ENCODE results near the gene KLHL29.

KLHL29 gene

GRCh38 chr2:23423062-23423872 lies 38.3 kb downstream of the KLHL29 start:
- DNase-seq: no peak

DNA sequence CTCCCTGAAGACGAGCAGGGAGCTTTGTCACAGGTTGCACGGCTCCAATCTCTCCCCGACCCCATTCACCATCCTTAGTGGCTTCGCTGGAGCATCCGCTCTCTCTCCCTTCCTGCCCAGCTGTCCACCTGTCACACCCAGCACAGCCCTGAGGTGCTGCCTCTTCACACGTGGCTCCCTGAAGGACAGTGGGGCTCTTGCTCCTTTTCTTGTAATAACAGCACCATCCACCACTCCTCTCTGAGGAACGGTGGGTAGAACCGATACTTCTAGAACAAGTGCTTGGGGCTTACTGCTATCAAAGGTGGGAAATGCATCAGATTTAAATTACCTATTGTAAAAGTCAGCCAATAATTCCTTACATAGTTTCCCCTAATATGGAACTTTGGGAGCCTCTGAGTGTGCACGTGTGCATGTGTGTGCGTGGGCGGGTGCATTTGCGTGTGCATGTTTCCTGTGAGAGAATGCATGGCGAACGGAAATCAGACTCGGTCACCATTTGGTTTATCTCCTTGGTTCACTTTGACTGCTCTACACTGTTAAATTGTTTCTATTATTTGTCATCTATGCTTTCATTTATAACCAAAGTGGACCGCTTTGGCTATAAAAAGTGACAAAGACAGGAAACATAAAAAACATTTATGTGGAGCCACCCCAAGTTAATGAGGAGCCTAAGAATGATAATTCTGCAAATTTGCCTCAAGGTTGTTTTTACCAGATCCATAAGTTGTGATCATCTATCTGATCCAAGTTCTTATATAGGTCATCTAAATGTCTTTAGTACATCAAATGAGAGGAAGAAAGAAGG lies 39.1 kb downstream of the KLHL29 start:
- no peak for DNase-seq

- peak; percentile 49 for DNase-seq
Measured at GRCh38 chr2:23425338-23425871, 40.4 kb downstream of the KLHL29 start.

DNA sequence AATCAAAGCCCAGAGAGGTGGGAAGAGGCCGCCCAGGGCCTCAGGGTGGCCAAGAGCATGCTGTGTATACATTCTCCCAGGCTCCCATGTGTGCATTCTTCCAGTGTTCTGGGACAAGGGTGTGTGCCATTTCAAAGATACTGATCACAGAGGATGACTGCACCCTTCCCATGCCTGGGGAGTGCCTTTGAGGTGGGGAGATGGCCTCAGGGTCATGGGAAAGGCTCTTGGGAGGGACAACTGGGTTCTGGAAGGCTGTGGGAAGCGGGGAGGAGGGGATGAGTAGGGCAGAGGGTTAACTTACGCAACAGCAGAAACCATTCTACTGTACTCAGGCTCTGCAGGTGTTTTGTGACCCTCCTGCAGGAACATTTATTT lies 40.9 kb downstream of the KLHL29 start:
- no peak for DNase-seq

- no peak for DNase-seq
Measured at GRCh38 chr2:23426263-23426905, 41.4 kb downstream of the KLHL29 start.

- DNase-seq: no peak
Measured at GRCh38 chr2:23427350-23427749, 42.4 kb downstream of the KLHL29 start.

DNA sequence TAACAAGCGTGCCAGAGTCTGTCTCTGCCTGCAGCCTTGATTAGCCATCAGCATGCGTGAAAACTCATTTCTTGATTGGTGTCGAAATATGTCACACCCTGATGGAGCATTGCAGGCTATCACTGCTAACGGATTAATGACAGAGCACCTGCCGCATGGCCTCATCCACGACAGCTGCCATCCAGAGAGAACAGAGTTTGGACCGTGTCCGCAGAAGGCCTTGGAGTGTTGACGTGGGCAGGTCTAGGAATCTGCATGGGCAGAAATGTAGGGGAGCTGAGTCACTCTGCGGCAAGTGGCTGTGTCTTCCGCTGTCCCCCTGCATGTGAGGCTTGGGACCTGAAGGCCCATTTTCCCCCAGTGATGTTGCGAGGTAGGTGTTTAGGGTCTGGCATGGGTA lies 43.0 kb downstream of the KLHL29 start:
- DNase-seq: no peak

DNA sequence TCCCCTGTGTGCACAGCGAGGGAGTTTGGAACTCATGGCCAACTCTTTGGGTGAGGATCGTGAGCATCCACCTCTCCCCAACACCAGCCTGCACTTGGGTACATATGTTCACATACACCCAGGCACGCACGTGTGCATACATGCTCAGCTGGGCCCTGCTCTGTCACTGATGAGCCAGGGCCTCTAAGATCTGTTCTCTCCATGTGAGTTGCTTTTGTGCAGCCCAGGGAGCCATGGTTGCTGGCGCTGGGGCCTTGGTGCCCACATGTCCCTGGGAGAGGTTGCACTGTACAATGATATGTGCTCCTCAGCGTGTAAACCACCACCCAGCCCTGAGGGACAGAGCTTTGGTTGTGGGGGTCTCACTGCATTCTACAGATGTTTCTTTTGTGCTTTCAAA lies 44.1 kb downstream of the KLHL29 start:
- DNase-seq: no peak

DNA sequence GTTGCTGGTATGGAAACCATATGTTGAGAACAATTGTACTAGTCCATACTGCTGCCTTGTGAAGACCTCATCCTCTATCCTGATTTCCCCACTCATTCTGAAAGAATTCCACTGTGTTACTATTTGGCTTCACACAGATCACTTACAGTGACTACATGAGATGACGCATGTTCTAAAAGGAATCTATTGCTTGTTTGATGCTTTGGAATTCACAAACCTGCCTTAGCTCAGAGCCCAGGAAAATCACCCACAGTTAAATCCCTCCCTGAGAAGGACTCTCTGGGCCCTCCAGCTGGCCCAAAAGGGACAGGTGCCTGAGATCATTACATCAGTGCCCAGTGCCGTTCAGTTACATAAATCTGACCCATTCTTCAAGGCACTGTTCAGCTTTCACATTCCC lies 45.3 kb downstream of the KLHL29 start:
- no peak for DNase-seq

GRCh38 chr2:23432531-23432930 lies 47.6 kb downstream of the KLHL29 start:
- no peak for DNase-seq

- DNase-seq: no peak
Measured at GRCh38 chr2:23433282-23433681, 48.3 kb downstream of the KLHL29 start.

DNA sequence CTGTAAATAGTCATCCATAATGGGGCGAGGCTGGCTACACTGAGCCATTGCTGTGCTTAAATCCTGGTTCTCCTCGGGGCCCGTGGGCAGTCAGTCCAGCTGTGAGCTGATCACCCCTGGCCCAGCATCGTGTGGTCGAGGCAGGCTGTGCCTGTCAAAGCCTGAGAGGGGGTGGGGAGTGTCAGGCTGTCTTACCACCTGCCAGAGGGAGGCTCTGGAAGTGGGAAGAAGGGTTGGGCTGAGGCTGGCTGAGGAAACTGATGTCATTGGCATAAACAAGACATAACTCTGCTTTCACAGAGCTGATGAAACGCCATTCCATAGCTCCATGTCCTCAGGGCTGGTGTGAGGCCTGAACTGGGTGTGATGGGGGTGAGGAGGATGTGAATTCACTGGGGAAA lies 49.7 kb downstream of the KLHL29 start:
- no peak for DNase-seq

GRCh38 chr2:23435250-23436035 lies 50.5 kb downstream of the KLHL29 start:
- no peak for DNase-seq

- peak; percentile 3 for DNase-seq
Measured at GRCh38 chr2:23436346-23437098, 51.5 kb downstream of the KLHL29 start.

- no peak for DNase-seq
Measured at GRCh38 chr2:23441414-23441813, 56.4 kb downstream of the KLHL29 start.

DNA sequence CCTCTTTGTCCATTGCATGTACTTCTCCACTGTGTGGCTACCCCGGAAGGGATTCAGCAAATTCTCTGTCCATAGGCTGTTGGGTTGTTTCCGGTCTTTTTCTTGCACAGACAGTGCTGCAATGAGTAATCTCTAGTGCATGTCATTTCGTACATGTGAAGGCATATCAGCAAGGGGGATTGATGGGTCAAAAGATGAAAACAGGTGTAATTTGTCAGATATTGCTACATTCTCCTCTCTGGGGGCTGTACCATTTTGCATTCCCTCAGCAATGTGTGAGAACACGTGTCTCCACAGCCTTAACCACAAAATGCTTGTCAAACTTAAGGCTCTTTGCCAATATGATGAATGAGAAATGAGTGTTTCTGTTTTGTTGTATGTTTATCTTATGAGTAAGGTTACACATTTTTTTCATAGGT lies 60.5 kb downstream of the KLHL29 start:
- DNase-seq: no peak

DNA sequence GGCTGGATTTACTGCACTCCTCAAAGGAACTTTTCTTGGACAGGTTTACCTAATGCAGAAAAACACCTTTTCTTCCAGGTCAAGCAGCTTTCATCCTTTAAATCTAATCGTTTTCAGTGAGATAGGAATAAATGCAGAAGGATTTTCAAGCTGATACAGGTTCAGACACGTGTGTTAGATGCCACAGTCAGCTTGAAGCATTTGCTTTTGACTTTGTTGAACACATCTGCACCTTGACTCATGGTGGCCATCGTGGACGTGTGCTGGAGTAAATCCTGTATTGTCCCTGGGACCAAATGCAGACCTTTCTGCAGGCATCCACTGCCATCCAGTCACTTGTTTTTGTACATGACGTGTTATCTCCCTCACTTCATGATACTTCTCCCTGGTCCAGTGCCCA lies 61.9 kb downstream of the KLHL29 start:
- DNase-seq: no peak

DNA sequence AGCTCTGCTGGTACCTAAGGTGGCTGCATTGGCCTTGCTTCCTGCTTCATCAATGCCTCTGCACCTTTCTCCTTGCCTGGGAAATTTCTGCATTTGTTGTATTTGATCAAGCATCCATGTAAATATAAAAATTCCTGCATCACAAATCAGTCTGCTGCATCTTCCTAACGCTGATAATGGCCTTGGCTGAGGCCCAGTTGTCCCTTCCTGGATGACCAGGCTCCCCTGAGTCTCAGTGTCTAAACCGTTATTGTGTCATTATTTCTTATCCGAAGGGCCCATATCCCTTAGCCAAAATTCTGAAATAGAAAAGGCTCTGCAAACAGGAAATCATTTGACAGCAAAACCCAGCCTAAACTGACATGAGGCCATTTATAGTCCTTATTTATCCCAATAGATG lies 62.4 kb downstream of the KLHL29 start:
- no peak for DNase-seq

DNA sequence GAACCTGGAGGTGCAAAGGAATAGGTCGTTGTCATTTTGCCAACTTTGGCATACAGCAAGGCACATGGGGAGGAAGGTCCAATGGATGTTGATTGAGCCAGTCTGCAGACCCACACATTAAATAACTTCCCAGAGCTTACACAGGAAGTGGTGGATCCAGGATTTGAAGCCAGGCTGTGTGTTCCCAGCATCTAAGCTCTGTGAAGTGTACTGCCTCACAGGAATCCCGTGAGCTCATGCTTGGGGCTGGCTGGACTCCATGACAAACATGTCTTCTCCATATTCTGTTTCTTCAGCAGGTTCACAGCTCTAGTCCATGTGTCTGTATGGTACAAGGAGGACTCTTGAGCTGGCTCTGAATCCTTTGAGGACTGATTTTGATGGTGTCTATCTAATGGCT lies 63.9 kb downstream of the KLHL29 start:
- DNase-seq: no peak

DNA sequence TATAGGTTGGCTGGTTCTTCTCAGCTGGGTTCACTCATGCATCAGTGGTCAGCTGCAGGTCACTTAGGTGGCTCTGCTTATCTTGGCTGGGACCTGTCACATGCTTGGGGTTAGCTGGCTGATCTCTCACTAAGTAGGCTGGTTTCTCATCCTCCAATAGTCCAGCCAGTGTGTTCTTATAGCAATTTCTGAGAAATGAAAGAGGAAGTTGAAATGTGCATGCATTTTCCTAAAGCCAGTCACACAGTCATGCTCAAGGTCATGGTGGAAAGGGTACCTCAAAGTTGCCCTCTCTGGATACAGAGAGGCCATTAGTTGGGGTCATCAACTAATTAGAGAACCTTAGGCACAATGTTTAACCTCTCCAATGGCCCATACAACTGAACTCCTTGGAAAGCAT lies 64.4 kb downstream of the KLHL29 start:
- no peak for DNase-seq

GRCh38 chr2:23449831-23450331 lies 64.9 kb downstream of the KLHL29 start:
- DNase-seq: no peak

DNA sequence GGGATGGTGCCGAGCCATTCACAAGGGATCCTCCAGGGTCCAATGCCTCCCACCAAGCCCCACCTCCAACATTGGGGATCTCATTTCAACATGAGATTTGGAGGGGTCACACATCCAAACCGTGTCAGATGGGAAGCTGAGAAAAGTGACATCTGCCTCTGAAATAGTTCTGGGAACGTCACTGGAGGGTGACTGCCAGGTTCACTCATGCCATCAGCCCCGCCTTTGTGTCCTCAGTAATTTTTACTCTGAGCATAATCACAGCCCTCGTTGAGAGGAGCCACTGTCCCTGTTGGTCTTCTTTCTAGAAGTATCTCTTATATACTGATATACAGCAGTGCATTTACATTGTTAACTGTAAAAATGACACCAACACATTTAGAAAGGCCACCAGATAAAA lies 67.4 kb downstream of the KLHL29 start:
- no peak for DNase-seq

Measured in DMS53 (cell line).